GM23248 (cell line): ENCODE data around the gene RPL29.

ENCODE experiments used
- EZH2 ChIP-seq: fragments of 200-600 bp; sonication (generic); IDR thresholded peaks from 2 replicates; pipeline ENCODE4 v1.6.1; 2018; ENCODE audit warnings: antibody characterized with exemption, mild to moderate bottlenecking; ENCODE audit not compliant: insufficient read depth, poor library complexity, severe bottlenecking
- EZH2phosphoT487 ChIP-seq: fragments of 200-600 bp; sonication (generic); IDR thresholded peaks from 2 replicates; pipeline ENCODE4 v1.6.1; 2018; ENCODE audit warnings: antibody characterized with exemption, moderate library complexity, mild to moderate bottlenecking, low read depth; ENCODE audit not compliant: insufficient read depth

DNA sequence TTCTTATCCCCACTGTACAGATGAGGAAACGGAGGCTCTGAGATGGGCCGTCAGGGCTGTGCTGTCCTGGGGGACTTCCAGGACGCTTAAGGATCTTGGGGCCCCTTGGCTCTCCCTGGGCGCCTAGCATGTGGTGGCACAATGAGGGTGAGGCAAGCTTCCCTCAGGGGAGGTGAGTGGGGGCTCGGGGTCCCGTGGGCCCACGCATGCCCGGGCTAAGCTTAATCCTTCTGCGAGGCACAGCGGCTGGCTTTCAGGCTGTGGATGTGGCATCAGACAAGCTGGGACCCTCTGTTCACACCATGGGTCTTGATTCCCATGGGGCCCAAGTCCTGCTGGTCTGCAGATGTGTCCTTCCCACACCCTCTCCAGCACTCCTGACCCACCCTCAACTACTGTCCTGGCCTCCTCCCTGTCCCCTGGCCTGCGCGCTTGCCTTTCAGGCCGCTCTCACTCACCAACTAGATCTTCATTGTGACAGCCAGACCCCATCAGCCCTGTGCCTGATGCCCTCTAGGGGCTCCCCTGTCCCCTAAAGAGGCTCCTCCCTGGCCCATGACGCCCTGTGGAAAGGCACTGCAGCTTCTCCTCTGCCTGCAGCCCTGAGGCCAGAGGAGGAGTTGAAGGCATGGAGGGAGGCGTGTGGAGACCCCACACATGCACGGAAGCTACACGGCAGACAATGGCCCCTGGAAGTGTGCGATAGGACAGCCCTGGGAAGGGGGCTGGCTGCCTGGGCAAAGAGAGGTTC, 49.3 kb upstream of the RPL29 start:
- TF ChIP-seq EZH2 (no peak), EZH2phosphoT487 (no peak)
